ENCODE measurements around the gene KIF5A. TPM values are rescaled to one million over a fixed set of nuclear protein-coding genes. Genes with fewer than 3 reads are reported as not detected.
A peak's percentile ranks its signal among the peaks of the same experiment; 100 is the strongest.

Gene KIF5A
- total and polyA plus RNA-seq, 5 donors from 2014 or later: 0.05 to 0.72 (median 0.06) TPM; not detected in 2

- Mint-ChIP-seq H3K9me3 (peaks cover 0 to 1% (median 0%) of the 10 kb centered on the region in 7 donors), H3K4me1 (peaks cover 13 to 35% (median 28%) of the 10 kb centered on the region in 4 donors), H3K4me3 (peak overlapping the region; percentile 90 to 97 (median 94)), H3K27me3 (no peaks in the 10 kb centered on the region), H3K36me3 (peaks cover 19% of the 10 kb centered on the region), H3K27ac (peak overlapping the region in 2 of 3 donors; percentile 43 to 92)
- ATAC-seq (ENCODE audit: low read depth in 2 of 2) (no peak), DNase-seq (no peak)
- Histone ChIP-seq H3K27ac (ENCODE audit: insufficient read depth, low read length, poor library complexity, severe bottlenecking) (no peak overlapping the region), H3K4me3 (ENCODE audit: low read depth, low read length) (peak overlapping the region; percentile 75), H3K36me3 (ENCODE audit: control insufficient read depth, insufficient read depth, low read length) (peaks cover 36% of the 10 kb centered on the region), H3K27me3 (ENCODE audit: control insufficient read depth, insufficient read depth, low read length) (peaks cover 6% of the 10 kb centered on the region), H3K9me3 (ENCODE audit: control insufficient read depth in 2 of 2, low read length in 2 of 2) (no peaks in the 10 kb centered on the region), H3K4me1 (ENCODE audit: control insufficient read depth, insufficient read depth, low read length, poor library complexity, severe bottlenecking) (peaks cover 35% of the 10 kb centered on the region)
Observed at GRCh38 chr12:57592551-57593165, 42.8 kb downstream of the KIF5A start.

GRCh38 chr12:57593187-57593586 lies 43.3 kb downstream of the KIF5A start:
- Histone ChIP-seq H3K9me3 (ENCODE audit: control insufficient read depth in 2 of 2, low read length in 2 of 2) (no peaks in the 10 kb centered on the region), H3K4me1 (ENCODE audit: control insufficient read depth, insufficient read depth, low read length, poor library complexity, severe bottlenecking) (peaks cover 35% of the 10 kb centered on the region), H3K36me3 (ENCODE audit: control insufficient read depth, insufficient read depth, low read length) (peaks cover 39% of the 10 kb centered on the region), H3K4me3 (ENCODE audit: low read depth, low read length) (peak overlapping the region; percentile 75), H3K27ac (ENCODE audit: insufficient read depth, low read length, poor library complexity, severe bottlenecking) (no peak overlapping the region), H3K27me3 (ENCODE audit: control insufficient read depth, insufficient read depth, low read length) (peaks cover under 1% of the 10 kb centered on the region)
- Mint-ChIP-seq H3K4me3 (peak overlapping the region in 3 of 4 donors; percentile 11 to 97 (median 94)), H3K27ac (no peak overlapping the region), H3K36me3 (peaks cover 22% of the 10 kb centered on the region), H3K4me1 (peaks cover 13 to 35% (median 28%) of the 10 kb centered on the region in 4 donors), H3K27me3 (no peaks in the 10 kb centered on the region), H3K9me3 (peaks cover 0 to 1% (median 0%) of the 10 kb centered on the region in 7 donors)
- DNase-seq: no peak
- ATAC-seq (ENCODE audit: low read depth in 2 of 2): no peak

GRCh38 chr12:57600395-57600794 lies 50.6 kb downstream of the KIF5A start:
- DNase-seq (no peak), ATAC-seq (ENCODE audit: low read depth in 2 of 2) (no peak)
- no peaks in the 10 kb centered on the region for H3K9me3 Mint-ChIP-seq
- peak overlapping the region in 2 of 4 donors; percentile 24 to 86 for H3K4me3 Mint-ChIP-seq
- peaks cover 62% of the 10 kb centered on the region for H3K36me3 Mint-ChIP-seq
- H3K4me3 ChIP-seq (ENCODE audit: low read depth, low read length): no peak overlapping the region
- H3K9me3 ChIP-seq (ENCODE audit: control insufficient read depth in 2 of 2, low read length in 2 of 2): no peaks in the 10 kb centered on the region
- H3K27ac Mint-ChIP-seq: no peak overlapping the region
- peaks cover 0 to 25% (median 6%) of the 10 kb centered on the region in 4 donors for H3K4me1 Mint-ChIP-seq
- no peaks in the 10 kb centered on the region for H3K27me3 ChIP-seq (ENCODE audit: control insufficient read depth, insufficient read depth, low read length)
- peaks cover 14% of the 10 kb centered on the region for H3K4me1 ChIP-seq (ENCODE audit: control insufficient read depth, insufficient read depth, low read length, poor library complexity, severe bottlenecking)
- no peaks in the 10 kb centered on the region for H3K27me3 Mint-ChIP-seq
- H3K27ac ChIP-seq (ENCODE audit: insufficient read depth, low read length, poor library complexity, severe bottlenecking): no peak overlapping the region
- peaks cover 64% of the 10 kb centered on the region for H3K36me3 ChIP-seq (ENCODE audit: control insufficient read depth, insufficient read depth, low read length)

- Mint-ChIP-seq H3K4me1 (peaks cover 0 to 30% (median 7%) of the 10 kb centered on the region in 4 donors), H3K27me3 (no peaks in the 10 kb centered on the region), H3K36me3 (peaks cover 49% of the 10 kb centered on the region), H3K4me3 (peak overlapping the region in 2 of 4 donors; percentile 8 to 88), H3K9me3 (no peaks in the 10 kb centered on the region), H3K27ac (peak overlapping the region in 1 of 3 donors; percentile 45)
- Histone ChIP-seq H3K27me3 (ENCODE audit: control insufficient read depth, insufficient read depth, low read length) (no peaks in the 10 kb centered on the region), H3K4me1 (ENCODE audit: control insufficient read depth, insufficient read depth, low read length, poor library complexity, severe bottlenecking) (peaks cover 15% of the 10 kb centered on the region), H3K4me3 (ENCODE audit: low read depth, low read length) (no peak overlapping the region), H3K27ac (ENCODE audit: insufficient read depth, low read length, poor library complexity, severe bottlenecking) (no peak overlapping the region), H3K36me3 (ENCODE audit: control insufficient read depth, insufficient read depth, low read length) (peaks cover 46% of the 10 kb centered on the region), H3K9me3 (ENCODE audit: control insufficient read depth in 2 of 2, low read length in 2 of 2) (no peaks in the 10 kb centered on the region)
- DNase-seq (no peak), ATAC-seq (ENCODE audit: low read depth in 2 of 2) (no peak)
Observed at GRCh38 chr12:57602544-57602943, 52.7 kb downstream of the KIF5A start.

GRCh38 chr12:57603324-57603723 lies 53.5 kb downstream of the KIF5A start:
- Mint-ChIP-seq H3K9me3 (no peaks in the 10 kb centered on the region), H3K36me3 (peaks cover 49% of the 10 kb centered on the region), H3K27ac (peak overlapping the region in 2 of 3 donors; percentile 57 to 77), H3K4me1 (peaks cover 0 to 34% (median 7%) of the 10 kb centered on the region in 4 donors), H3K27me3 (no peaks in the 10 kb centered on the region), H3K4me3 (peak overlapping the region; percentile 86 to 90 (median 88))
- Histone ChIP-seq H3K27ac (ENCODE audit: insufficient read depth, low read length, poor library complexity, severe bottlenecking) (no peak overlapping the region), H3K4me3 (ENCODE audit: low read depth, low read length) (no peak overlapping the region), H3K27me3 (ENCODE audit: control insufficient read depth, insufficient read depth, low read length) (no peaks in the 10 kb centered on the region), H3K4me1 (ENCODE audit: control insufficient read depth, insufficient read depth, low read length, poor library complexity, severe bottlenecking) (peaks cover 15% of the 10 kb centered on the region), H3K36me3 (ENCODE audit: control insufficient read depth, insufficient read depth, low read length) (peaks cover 42% of the 10 kb centered on the region), H3K9me3 (ENCODE audit: control insufficient read depth in 2 of 2, low read length in 2 of 2) (no peaks in the 10 kb centered on the region)
- ATAC-seq (ENCODE audit: low read depth in 2 of 2): no peak
- no peak for DNase-seq

- ATAC-seq (ENCODE audit: low read depth in 2 of 2) (no peak), DNase-seq (no peak)
- Mint-ChIP-seq H3K27me3 (no peaks in the 10 kb centered on the region), H3K4me1 (peaks cover 0 to 34% (median 7%) of the 10 kb centered on the region in 4 donors), H3K4me3 (peak overlapping the region; percentile 86 to 90 (median 88)), H3K36me3 (peaks cover 44% of the 10 kb centered on the region), H3K27ac (peak overlapping the region; percentile 57 to 77 (median 71)), H3K9me3 (no peaks in the 10 kb centered on the region)
- peaks cover 41% of the 10 kb centered on the region for H3K36me3 ChIP-seq (ENCODE audit: control insufficient read depth, insufficient read depth, low read length)
- peak overlapping the region; percentile 61 for H3K4me3 ChIP-seq (ENCODE audit: low read depth, low read length)
- H3K4me1 ChIP-seq (ENCODE audit: control insufficient read depth, insufficient read depth, low read length, poor library complexity, severe bottlenecking): peaks cover 15% of the 10 kb centered on the region
- H3K27me3 ChIP-seq (ENCODE audit: control insufficient read depth, insufficient read depth, low read length): no peaks in the 10 kb centered on the region
- peak overlapping the region; percentile 28 for H3K27ac ChIP-seq (ENCODE audit: insufficient read depth, low read length, poor library complexity, severe bottlenecking)
- no peaks in the 10 kb centered on the region for H3K9me3 ChIP-seq (ENCODE audit: control insufficient read depth in 2 of 2, low read length in 2 of 2)
Observed at GRCh38 chr12:57603815-57604453, 54.1 kb downstream of the KIF5A start.

GRCh38 chr12:57604454-57604991 lies 54.7 kb downstream of the KIF5A start, which contains the start of gene DTX3:
DTX3 (plus strand) TSS chr12:57604824; CDS start chr12:57606518, 1,694 bp downstream.
- Histone ChIP-seq H3K9me3 (ENCODE audit: control insufficient read depth in 2 of 2, low read length in 2 of 2) (no peaks in the 10 kb centered on the region), H3K4me1 (ENCODE audit: control insufficient read depth, insufficient read depth, low read length, poor library complexity, severe bottlenecking) (peaks cover 15% of the 10 kb centered on the region), H3K27me3 (ENCODE audit: control insufficient read depth, insufficient read depth, low read length) (no peaks in the 10 kb centered on the region), H3K4me3 (ENCODE audit: low read depth, low read length) (peak within 1 kb of the TSS; percentile 61), H3K27ac (ENCODE audit: insufficient read depth, low read length, poor library complexity, severe bottlenecking) (peak within 1 kb of the TSS; percentile 28), H3K36me3 (ENCODE audit: control insufficient read depth, insufficient read depth, low read length) (peaks cover 36% of the 10 kb centered on the region)
- no peaks in the 10 kb centered on the region for H3K27me3 Mint-ChIP-seq
- H3K4me1 Mint-ChIP-seq: peaks cover 0 to 34% (median 7%) of the 10 kb centered on the region in 4 donors
- peaks cover 38% of the 10 kb centered on the region for H3K36me3 Mint-ChIP-seq
- ATAC-seq (ENCODE audit: low read depth in 2 of 2) (peak; percentile 44 to 48), DNase-seq (peak in 2 of 3 donors; percentile 23 to 46)
- peak within 1 kb of the TSS; percentile 77 to 94 (median 82) for H3K27ac Mint-ChIP-seq
- H3K4me3 Mint-ChIP-seq: peak within 1 kb of the TSS; percentile 88 to 94 (median 89)
- no peaks in the 10 kb centered on the region for H3K9me3 Mint-ChIP-seq
